ENCODE measurements around the gene AFMID. TPM values are rescaled to one million over a fixed set of nuclear protein-coding genes. Genes with fewer than 3 reads are reported as not detected.

The AFMID gene
- total and polyA plus RNA-seq, 2 experiments from 2014 or later: 38.0 to 47.5 TPM

- TF ChIP-seq ZNF462 (CRISPR knock-in tag; IDR thresholded peaks at IDR 0.05) (no peak), ETS1 (IDR thresholded peaks at IDR 0.05) (peak; percentile 99), NANOG (IDR thresholded peaks at IDR 0.05; ENCODE audit: borderline replicate concordance) (no peak), EZH2phosphoT487 (IDR thresholded peaks at IDR 0.05; ENCODE audit: unreplicated experiment) (no peak), ZNF331 (CRISPR knock-in tag; IDR thresholded peaks at IDR 0.05; ENCODE audit: low read depth) (no peak), POLR2AphosphoS5 (IDR thresholded peaks at IDR 0.05; ENCODE audit: low read depth) (peak; percentile 83)
Observed at GRCh38 chr17:78253946-78254672, 66.9 kb downstream of the AFMID start (continued).

- H3K27me3 Mint-ChIP-seq (ENCODE audit: insufficient read depth, low read depth, poor library complexity): peaks cover 16% of the 10 kb centered on the region
- H3K36me3 ChIP-seq (ENCODE audit: insufficient read depth): no peaks in the 10 kb centered on the region
- H4K20me1 ChIP-seq (replicated peaks; ENCODE audit: insufficient read depth): no peaks in the 10 kb centered on the region
- no peak overlapping the region for H2AFZ ChIP-seq
- no peak for ATAC-seq
- no peak overlapping the region for H3K4me2 ChIP-seq
- no peak overlapping the region for H3K27ac ChIP-seq (ENCODE audit: low read depth)
- peaks cover 46% of the 10 kb centered on the region for H3K4me1 Mint-ChIP-seq
- H3K9me2 ChIP-seq (ENCODE audit: insufficient read depth): no peaks in the 10 kb centered on the region
- no peaks in the 10 kb centered on the region for H3K9me3 Mint-ChIP-seq
- TF ChIP-seq ZNF331 (CRISPR knock-in tag; IDR thresholded peaks at IDR 0.05; ENCODE audit: low read depth) (no peak), CTCF (conservative IDR thresholded peaks at IDR 0.05; ENCODE audit: low read depth in 2 of 2) (no peak), NANOG (IDR thresholded peaks at IDR 0.05; ENCODE audit: borderline replicate concordance) (no peak), EZH2 (IDR thresholded peaks at IDR 0.05; ENCODE audit: low read depth, unreplicated experiment) (no peak), EZH2phosphoT487 (IDR thresholded peaks at IDR 0.05; ENCODE audit: unreplicated experiment) (no peak), ETS1 (IDR thresholded peaks at IDR 0.05) (no peak)
- H3K4me1 ChIP-seq (ENCODE audit: insufficient read depth): peaks cover 22% of the 10 kb centered on the region
- no peak overlapping the region; the same call in 2 of the 3 replicates for H3K4me3 Mint-ChIP-seq
- H3K27me3 ChIP-seq (ENCODE audit: insufficient read depth): no peaks in the 10 kb centered on the region
- no peaks in the 10 kb centered on the region for H3K36me3 Mint-ChIP-seq (ENCODE audit: low read depth)
- H3K27ac Mint-ChIP-seq: no peak overlapping the region
- H3K79me2 ChIP-seq (replicated peaks; ENCODE audit: insufficient read depth): no peaks in the 10 kb centered on the region
- H3K4me3 ChIP-seq: no peak overlapping the region
- H3F3A ChIP-seq (replicated peaks; ENCODE audit: low read depth): peaks cover 10% of the 10 kb centered on the region
- no peak for DNase-seq (ENCODE audit: low spot score)
Observed at GRCh38 chr17:78255029-78255656, 68.0 kb downstream of the AFMID start.
